Kidney epithelial cell (primary cell): ENCODE measurements around the gene CAMTA1. TPM values are rescaled to one million over a fixed set of nuclear protein-coding genes. Genes with fewer than 3 reads are reported as not detected.

ENCODE experiments used
- DNase-seq: peaks from one replicate; pipeline ENCODE4 v3.0.0-alpha.2; 2010; ENCODE audit warnings: low read depth
- H3K27me3 ChIP-seq: 2 replicates; pipeline ENCODE4 v1.6.0; 2011; ENCODE audit warnings: low read length; ENCODE audit not compliant: control insufficient read depth, insufficient read depth
- H3K36me3 ChIP-seq: 2 replicates; pipeline ENCODE4 v1.5.1; 2011; ENCODE audit warnings: low read length; ENCODE audit not compliant: control insufficient read depth, insufficient read depth
- H3K4me3 ChIP-seq: 2 replicates; pipeline ENCODE4 v1.5.1; 2011; ENCODE audit warnings: low read depth, mild to moderate bottlenecking, control low read depth, low read length
- CTCF ChIP-seq: IDR thresholded peaks from 2 replicates; pipeline ENCODE4 v1.5.1; 2011; ENCODE audit warnings: mild to moderate bottlenecking, moderate library complexity, low read length, control low read depth, inconsistent platforms; ENCODE audit not compliant: insufficient read depth, poor library complexity, severe bottlenecking
- total RNA-seq: library from RNA; depleted of rRNA; stranded (reverse); fragments of >200 nt; gene quantifications from 2 replicates; pipeline ENCODE4 v1.2.3, GENCODE V29; 2015

The CAMTA1 gene
- total RNA-seq, 1 donor from 2014 or later: 76.5 TPM

GRCh38 chr1:6867729-6868659, 82.7 kb downstream of the CAMTA1 start:
- no peak overlapping the region for H3K4me3 ChIP-seq
- TF ChIP-seq CTCF: peak; percentile 10
- DNase-seq: no peak
- H3K27me3 ChIP-seq: no peaks in the 10 kb centered on the region
- no peaks in the 10 kb centered on the region for H3K36me3 ChIP-seq

- no peak for DNase-seq
- TF ChIP-seq CTCF: no peak
- no peaks in the 10 kb centered on the region for H3K36me3 ChIP-seq
- no peaks in the 10 kb centered on the region for H3K27me3 ChIP-seq
- H3K4me3 ChIP-seq: no peak overlapping the region
These were observed 83.6 kb downstream of the CAMTA1 start for GRCh38 chr1:6868660-6869380.

- Histone ChIP-seq H3K27me3 (no peaks in the 10 kb centered on the region), H3K36me3 (no peaks in the 10 kb centered on the region), H3K4me3 (no peak overlapping the region)
- TF ChIP-seq CTCF: no peak
- DNase-seq: no peak
These were observed 84.3 kb downstream of the CAMTA1 start for GRCh38 chr1:6869545-6869944.

GRCh38 chr1:6870086-6870485, 84.8 kb downstream of the CAMTA1 start:
- Histone ChIP-seq H3K27me3 (no peaks in the 10 kb centered on the region), H3K36me3 (no peaks in the 10 kb centered on the region), H3K4me3 (no peak overlapping the region)
- no peak for DNase-seq
- TF ChIP-seq CTCF: no peak

GRCh38 chr1:6870571-6870970, 85.3 kb downstream of the CAMTA1 start:
- Histone ChIP-seq H3K27me3 (no peaks in the 10 kb centered on the region), H3K36me3 (no peaks in the 10 kb centered on the region), H3K4me3 (no peak overlapping the region)
- DNase-seq: no peak
- no peak for TF ChIP-seq CTCF
